C4-2B (cell line): ENCODE measurements around the gene ITGA2B.

ENCODE experiments used
- H3K27ac ChIP-seq: fragments of 450-650 bp; 2 replicates; pipeline ENCODE4 v1.5.1; 2017
- ZFX ChIP-seq: fragments of 450-650 bp; IDR thresholded peaks from 2 replicates; pipeline ENCODE4 v1.6.1; 2017
- TF ChIP-seq, protein P1 (sequence below): fragments of 450-650 bp; conservative IDR thresholded peaks from 2 replicates; pipeline ENCODE4 v1.5.1; 2017; ENCODE audit warnings: mild to moderate bottlenecking

ITGA2B gene

GRCh38 chr17:44323359-44324091 lies 65.9 kb downstream of the ITGA2B start:
- peak overlapping the region; percentile 97 for H3K27ac ChIP-seq
- TF ChIP-seq ZFX: no peak
- TF ChIP-seq, protein P1, sequence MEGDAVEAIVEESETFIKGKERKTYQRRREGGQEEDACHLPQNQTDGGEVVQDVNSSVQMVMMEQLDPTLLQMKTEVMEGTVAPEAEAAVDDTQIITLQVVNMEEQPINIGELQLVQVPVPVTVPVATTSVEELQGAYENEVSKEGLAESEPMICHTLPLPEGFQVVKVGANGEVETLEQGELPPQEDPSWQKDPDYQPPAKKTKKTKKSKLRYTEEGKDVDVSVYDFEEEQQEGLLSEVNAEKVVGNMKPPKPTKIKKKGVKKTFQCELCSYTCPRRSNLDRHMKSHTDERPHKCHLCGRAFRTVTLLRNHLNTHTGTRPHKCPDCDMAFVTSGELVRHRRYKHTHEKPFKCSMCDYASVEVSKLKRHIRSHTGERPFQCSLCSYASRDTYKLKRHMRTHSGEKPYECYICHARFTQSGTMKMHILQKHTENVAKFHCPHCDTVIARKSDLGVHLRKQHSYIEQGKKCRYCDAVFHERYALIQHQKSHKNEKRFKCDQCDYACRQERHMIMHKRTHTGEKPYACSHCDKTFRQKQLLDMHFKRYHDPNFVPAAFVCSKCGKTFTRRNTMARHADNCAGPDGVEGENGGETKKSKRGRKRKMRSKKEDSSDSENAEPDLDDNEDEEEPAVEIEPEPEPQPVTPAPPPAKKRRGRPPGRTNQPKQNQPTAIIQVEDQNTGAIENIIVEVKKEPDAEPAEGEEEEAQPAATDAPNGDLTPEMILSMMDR: no peak

GRCh38 chr17:44322236-44322895 lies 67.1 kb downstream of the ITGA2B start:
- TF ChIP-seq, protein P1: no peak
- TF ChIP-seq ZFX: no peak
- H3K27ac ChIP-seq: no peak overlapping the region; the same call in 1 of the 2 replicates
